ENCODE results near the gene TRIM72.
A peak's percentile ranks its signal among the peaks of the same experiment; 100 is the strongest.
"Not testable (repeated sequence)": the region's sequence is repeated elsewhere in the genome, so short reads cannot be mapped to it uniquely, and the experiment has no call there.

The TRIM72 gene

DNA sequence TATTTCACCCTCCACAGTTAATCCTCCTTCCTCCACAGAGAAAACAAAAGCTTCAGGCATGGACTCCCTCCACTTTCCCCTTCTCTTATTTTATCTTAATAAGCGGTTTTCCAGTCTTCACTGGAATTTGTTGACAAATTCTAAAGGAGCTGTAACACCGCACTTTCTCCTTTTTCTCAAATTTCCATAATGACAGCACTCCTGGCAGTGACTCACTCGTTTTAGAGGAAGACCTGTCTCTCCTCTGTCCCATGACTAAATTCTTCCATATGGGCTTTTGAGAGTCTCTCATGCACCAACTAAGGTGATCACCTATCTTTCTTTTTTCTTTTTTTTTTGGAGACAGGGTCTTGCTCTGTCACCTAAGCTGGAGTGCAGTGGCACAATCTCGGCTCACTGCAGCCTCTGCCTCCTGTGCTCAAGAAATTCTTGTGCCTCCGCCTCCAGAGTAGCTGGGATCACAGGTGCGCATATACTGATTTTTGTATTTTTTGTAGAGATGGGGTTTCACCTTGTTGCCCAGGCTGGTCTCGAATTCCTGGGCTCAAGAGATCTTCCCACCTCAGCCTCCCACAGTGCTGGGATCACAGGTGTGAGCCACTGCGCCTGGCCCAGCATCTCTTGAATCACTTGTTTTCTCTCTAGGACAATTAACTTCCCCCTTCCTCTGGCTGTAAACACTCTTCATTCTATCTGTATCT, 53.6 kb downstream of the TRIM72 start:
- Mint-ChIP-seq H3K4me3 (no peak overlapping the region), H3K27ac (peak overlapping the region; percentile 72), H3K4me1 (ENCODE audit: low read depth) (peaks cover 71% of the 10 kb centered on the region), H3K36me3 (ENCODE audit: low read depth) (peaks cover 96% of the 10 kb centered on the region), H3K27me3 (no peaks in the 10 kb centered on the region), H3K9me3 (no peaks in the 10 kb centered on the region)
- intact Hi-C loops (cut with micrococcal nuclease): loop anchor here (10.0 kb wide), 1 partner anchor 47 kb away; no protein-coding TSS in a partner anchor

DNA sequence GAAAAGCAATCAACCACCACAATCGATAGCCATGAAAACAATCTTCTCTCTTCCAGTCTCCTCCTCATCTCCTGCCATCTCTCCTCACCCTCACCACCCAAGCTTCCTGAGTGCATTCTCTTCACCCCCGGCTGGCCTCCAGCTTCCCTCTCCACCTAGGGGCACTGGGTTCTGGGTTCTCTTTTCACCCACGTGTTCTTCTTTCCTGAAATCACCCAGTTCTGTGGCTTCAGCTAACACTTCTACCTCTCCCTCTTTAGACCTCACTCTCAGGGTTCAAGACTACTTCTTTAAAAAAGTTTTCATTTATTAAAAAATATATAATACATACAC, 54.1 kb downstream of the TRIM72 start:
- H3K27ac Mint-ChIP-seq: peak overlapping the region; percentile 72
- H3K36me3 Mint-ChIP-seq (ENCODE audit: low read depth): peaks cover 96% of the 10 kb centered on the region
- H3K27me3 Mint-ChIP-seq: no peaks in the 10 kb centered on the region
- H3K4me1 Mint-ChIP-seq (ENCODE audit: low read depth): peaks cover 68% of the 10 kb centered on the region
- intact Hi-C loops (cut with micrococcal nuclease): loop anchor here (10.0 kb wide), 1 partner anchor 47 kb away; no protein-coding TSS in a partner anchor
- no peaks in the 10 kb centered on the region for H3K9me3 Mint-ChIP-seq
- H3K4me3 Mint-ChIP-seq: no peak overlapping the region

DNA sequence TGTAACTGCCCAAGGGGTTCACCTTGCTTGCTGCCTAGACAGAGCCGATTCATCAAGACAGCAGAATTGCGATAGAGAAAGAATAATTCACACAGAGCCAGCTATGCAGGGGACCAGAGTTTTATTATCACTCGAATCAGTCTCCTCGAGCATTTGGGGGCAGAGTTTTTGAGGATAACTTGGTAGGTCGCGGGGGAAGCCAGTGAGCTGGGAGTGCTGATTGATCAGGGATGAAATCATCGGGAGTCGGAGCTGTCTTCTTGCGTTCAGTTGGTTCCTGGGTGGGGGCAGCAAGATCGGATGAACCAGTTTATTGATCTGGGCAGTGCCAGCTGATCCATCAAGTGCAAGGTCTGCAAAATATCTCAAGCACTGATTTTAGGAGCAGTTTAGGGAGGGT, 55.0 kb downstream of the TRIM72 start:
- no peak overlapping the region for H3K4me3 Mint-ChIP-seq
- no peaks in the 10 kb centered on the region for H3K9me3 Mint-ChIP-seq
- H3K27ac Mint-ChIP-seq: peak overlapping the region; percentile 31
- H3K36me3 Mint-ChIP-seq (ENCODE audit: low read depth): peaks cover 97% of the 10 kb centered on the region
- peaks cover 67% of the 10 kb centered on the region for H3K4me1 Mint-ChIP-seq (ENCODE audit: low read depth)
- no peaks in the 10 kb centered on the region for H3K27me3 Mint-ChIP-seq
- intact Hi-C loops (cut with micrococcal nuclease): loop anchor here (10.0 kb wide), 1 partner anchor 46 kb away; no protein-coding TSS in a partner anchor

DNA sequence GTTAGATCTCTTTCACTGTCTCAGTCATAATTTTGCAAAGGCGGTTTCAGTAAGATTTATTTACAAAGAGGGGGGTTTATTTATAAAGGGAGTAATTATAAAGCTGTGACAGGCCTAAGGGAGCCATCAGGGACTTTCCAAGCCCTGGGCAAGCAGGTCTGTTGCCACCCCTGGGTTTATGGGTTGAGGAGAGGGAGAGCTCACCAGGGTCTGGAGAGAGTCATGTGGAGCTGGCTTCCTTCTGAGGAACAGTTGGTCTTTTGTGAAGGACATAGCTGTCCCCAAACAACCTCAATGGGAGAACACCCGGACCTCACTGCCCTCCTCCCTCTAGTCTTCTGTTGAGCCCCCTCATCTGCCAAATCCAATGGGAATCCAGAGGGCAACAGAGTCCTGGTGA, 55.6 kb downstream of the TRIM72 start:
- intact Hi-C loops (cut with micrococcal nuclease): loop anchor here (10.0 kb wide), 1 partner anchor 45 kb away; no protein-coding TSS in a partner anchor
- no peaks in the 10 kb centered on the region for H3K27me3 Mint-ChIP-seq
- no peak overlapping the region for H3K4me3 Mint-ChIP-seq
- H3K4me1 Mint-ChIP-seq (ENCODE audit: low read depth): peaks cover 62% of the 10 kb centered on the region
- H3K27ac Mint-ChIP-seq: peak overlapping the region; percentile 31
- H3K9me3 Mint-ChIP-seq: no peaks in the 10 kb centered on the region
- H3K36me3 Mint-ChIP-seq (ENCODE audit: low read depth): peaks cover 98% of the 10 kb centered on the region

DNA sequence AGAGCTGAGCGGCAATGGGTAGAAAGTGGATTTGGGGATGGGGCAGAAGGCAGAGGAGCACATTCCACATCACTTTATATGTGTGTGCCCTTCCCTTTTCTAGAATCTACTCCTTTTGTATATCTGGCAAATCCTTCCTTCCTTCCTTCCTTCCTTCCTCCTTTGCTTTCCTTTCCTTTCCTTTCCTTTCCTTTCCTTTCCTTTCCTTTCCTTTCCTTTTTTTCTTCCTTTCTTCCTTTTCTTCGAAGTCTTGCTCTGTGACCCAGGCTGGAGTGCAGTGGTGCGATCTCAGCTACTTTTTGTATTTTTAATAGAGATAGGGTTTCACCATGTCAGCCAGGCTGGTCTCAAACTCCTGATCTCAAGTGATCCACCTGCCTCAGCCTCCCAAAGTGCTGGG, 56.1 kb downstream of the TRIM72 start:
- intact Hi-C loops (cut with micrococcal nuclease): loop anchor here (10.0 kb wide), 1 partner anchor 45 kb away; no protein-coding TSS in a partner anchor
- H3K9me3 Mint-ChIP-seq, H3K27ac Mint-ChIP-seq, H3K27me3 Mint-ChIP-seq, H3K4me3 Mint-ChIP-seq: not testable (repeated sequence)
- Mint-ChIP-seq H3K36me3 (ENCODE audit: low read depth) (peaks cover 100% of the 10 kb centered on the region), H3K4me1 (ENCODE audit: low read depth) (peaks cover 64% of the 10 kb centered on the region)

DNA sequence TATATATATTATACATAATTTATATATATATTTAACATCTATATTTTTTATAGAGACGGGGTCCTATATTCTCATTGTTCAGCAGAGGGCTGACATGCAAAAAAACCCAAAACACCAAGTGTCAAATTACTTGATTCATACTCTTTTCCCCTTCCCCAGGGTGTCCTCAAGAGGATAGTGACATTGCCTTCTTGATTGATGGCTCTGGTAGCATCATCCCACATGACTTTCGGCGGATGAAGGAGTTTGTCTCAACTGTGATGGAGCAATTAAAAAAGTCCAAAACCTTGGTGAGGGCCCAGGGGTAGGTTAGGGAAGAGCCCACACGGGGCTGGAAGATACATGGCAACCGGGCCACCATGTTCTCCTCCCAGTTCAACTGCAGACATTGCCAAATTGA, 56.9 kb downstream of the TRIM72 start:
- peaks cover 100% of the 10 kb centered on the region for H3K36me3 Mint-ChIP-seq (ENCODE audit: low read depth)
- H3K4me3 Mint-ChIP-seq: no peak overlapping the region
- H3K4me1 Mint-ChIP-seq (ENCODE audit: low read depth): peaks cover 57% of the 10 kb centered on the region
- H3K27ac Mint-ChIP-seq: no peak overlapping the region
- intact Hi-C loops (cut with micrococcal nuclease): no loop called here
- no peaks in the 10 kb centered on the region for H3K27me3 Mint-ChIP-seq
- no peaks in the 10 kb centered on the region for H3K9me3 Mint-ChIP-seq

DNA sequence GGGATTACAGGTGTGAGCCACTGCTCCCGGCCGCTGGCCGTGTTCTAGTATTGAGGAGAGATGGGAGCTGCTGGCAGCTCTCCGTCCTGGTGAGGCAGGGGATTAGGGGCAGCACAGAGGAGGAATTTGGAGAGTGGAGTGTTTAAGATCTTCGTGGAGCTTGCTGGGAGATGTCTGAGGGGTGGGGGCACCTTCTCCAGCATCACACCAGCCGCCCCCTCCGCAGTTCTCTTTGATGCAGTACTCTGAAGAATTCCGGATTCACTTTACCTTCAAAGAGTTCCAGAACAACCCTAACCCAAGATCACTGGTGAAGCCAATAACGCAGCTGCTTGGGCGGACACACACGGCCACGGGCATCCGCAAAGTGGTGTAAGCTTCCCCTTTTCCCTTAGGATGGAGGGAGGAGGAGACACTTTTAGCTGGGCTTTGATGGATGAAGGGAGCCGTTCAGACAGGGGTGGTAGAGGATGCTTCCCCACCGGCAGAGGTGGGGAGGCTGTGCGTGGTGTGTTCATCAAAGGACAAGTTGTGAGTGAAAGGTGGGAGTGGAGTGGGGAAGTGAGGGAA, 57.8 kb downstream of the TRIM72 start:
- Mint-ChIP-seq H3K27ac (peak overlapping the region; percentile 16), H3K27me3 (no peaks in the 10 kb centered on the region), H3K4me1 (ENCODE audit: low read depth) (peaks cover 48% of the 10 kb centered on the region), H3K36me3 (ENCODE audit: low read depth) (peaks cover 100% of the 10 kb centered on the region), H3K9me3 (no peaks in the 10 kb centered on the region), H3K4me3 (no peak overlapping the region)
- intact Hi-C loops (cut with micrococcal nuclease): no loop called here

DNA sequence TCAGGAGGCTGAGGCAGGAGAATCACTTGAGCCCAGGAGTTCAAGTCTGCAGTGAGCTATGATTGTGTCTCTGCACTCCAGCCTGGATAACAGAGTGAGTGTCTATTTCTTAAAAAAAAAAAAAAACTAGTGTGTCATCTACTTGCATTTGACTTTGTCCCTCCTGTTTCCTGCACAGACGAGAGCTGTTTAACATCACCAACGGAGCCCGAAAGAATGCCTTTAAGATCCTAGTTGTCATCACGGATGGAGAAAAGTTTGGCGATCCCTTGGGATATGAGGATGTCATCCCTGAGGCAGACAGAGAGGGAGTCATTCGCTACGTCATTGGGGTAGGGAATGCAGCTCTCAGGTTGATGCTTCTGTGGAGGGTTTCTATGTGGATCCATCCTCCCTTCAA, 59.3 kb downstream of the TRIM72 start:
- intact Hi-C loops (cut with micrococcal nuclease): no loop called here
- no peak overlapping the region for H3K27ac Mint-ChIP-seq
- no peak overlapping the region for H3K4me3 Mint-ChIP-seq
- H3K27me3 Mint-ChIP-seq: no peaks in the 10 kb centered on the region
- H3K36me3 Mint-ChIP-seq (ENCODE audit: low read depth): peaks cover 100% of the 10 kb centered on the region
- no peaks in the 10 kb centered on the region for H3K9me3 Mint-ChIP-seq
- peaks cover 35% of the 10 kb centered on the region for H3K4me1 Mint-ChIP-seq (ENCODE audit: low read depth)

DNA sequence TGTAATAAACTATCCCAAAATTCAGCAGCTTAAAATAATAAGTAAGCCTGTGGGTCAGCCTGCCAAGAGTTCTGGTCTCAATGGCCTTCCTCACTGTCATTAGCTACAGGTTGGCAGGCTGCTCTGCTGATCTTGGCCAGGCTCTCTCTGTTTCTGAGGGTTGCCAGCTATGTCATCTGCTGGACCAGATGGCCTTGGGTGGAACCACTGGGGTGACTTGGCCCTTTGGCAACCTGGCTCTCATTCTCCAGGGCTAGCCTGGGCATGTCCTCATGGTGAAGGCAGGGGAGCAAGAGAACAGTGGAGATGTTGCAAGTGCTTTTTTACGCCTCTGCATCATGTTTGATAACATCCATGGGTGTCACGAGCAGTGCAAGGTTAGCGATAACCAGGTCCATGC, 59.8 kb downstream of the TRIM72 start:
- no peaks in the 10 kb centered on the region for H3K9me3 Mint-ChIP-seq
- no peak overlapping the region for H3K27ac Mint-ChIP-seq
- H3K36me3 Mint-ChIP-seq (ENCODE audit: low read depth): peaks cover 100% of the 10 kb centered on the region
- H3K27me3 Mint-ChIP-seq: no peaks in the 10 kb centered on the region
- H3K4me3 Mint-ChIP-seq: no peak overlapping the region
- H3K4me1 Mint-ChIP-seq (ENCODE audit: low read depth): peaks cover 35% of the 10 kb centered on the region
- intact Hi-C loops (cut with micrococcal nuclease): no loop called here

DNA sequence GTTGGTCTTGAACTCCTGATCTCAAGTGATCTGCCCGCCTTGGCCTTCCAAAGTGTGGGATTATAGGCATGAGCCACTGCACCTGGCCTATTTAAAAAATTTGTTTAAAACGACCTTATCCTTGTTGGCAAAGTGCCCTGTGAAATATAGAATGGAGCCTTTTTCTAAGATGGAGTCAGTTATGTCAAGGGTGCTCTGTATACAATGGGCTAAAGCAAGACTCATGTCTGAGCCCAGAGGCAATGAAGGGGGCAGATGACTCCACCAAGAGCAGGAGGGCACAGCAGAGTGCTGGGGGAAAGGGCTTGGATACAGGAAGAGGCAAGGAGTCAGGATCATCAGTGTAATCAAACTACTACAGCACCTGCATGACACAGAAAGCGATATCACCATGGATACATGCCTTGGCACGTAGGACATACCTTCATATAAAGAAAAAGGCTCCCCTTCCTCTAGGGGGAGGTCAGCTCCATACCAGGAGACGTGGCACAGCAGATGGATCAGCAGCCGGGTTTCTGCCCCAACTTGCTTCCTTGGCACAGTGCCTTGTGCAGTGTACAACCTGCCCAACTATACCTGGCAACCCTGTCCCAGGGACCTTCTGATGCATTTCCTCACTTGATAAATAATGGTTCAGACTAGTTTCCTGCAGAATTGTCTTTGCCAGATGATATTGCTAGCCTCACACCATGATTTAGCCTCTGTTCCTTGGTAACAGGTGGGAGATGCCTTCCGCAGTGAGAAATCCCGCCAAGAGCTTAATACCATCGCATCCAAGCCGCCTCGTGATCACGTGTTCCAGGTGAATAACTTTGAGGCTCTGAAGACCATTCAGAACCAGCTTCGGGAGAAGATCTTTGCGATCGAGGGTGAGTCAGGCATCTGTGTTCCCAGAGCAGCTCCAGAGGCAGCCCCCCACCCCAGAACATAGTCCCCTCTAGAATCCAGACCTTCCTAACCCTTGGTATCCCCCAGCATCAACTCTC, 61.2 kb downstream of the TRIM72 start:
- Mint-ChIP-seq H3K36me3 (ENCODE audit: low read depth) (peaks cover 100% of the 10 kb centered on the region), H3K27ac (no peak overlapping the region), H3K9me3 (no peaks in the 10 kb centered on the region), H3K4me1 (ENCODE audit: low read depth) (peaks cover 39% of the 10 kb centered on the region), H3K4me3 (no peak overlapping the region), H3K27me3 (no peaks in the 10 kb centered on the region)
- intact Hi-C loops (cut with micrococcal nuclease): no loop called here

DNA sequence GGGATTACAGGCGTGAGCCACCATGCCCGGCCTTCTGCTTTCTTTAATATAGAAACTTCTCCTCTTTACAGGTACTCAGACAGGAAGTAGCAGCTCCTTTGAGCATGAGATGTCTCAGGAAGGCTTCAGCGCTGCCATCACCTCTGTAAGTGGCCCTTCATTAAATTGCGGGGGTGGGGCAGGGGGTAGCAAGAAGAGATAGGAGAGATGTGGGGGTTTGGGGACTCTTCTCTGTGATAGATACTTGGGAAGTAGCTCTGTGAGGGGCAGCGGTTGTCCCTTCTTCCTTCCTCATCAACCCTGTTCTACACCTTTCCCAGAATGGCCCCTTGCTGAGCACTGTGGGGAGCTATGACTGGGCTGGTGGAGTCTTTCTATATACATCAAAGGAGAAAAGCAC, 62.7 kb downstream of the TRIM72 start:
- Mint-ChIP-seq H3K4me1 (ENCODE audit: low read depth) (peaks cover 48% of the 10 kb centered on the region), H3K27me3 (no peaks in the 10 kb centered on the region), H3K36me3 (ENCODE audit: low read depth) (peaks cover 100% of the 10 kb centered on the region), H3K27ac (no peak overlapping the region), H3K9me3 (no peaks in the 10 kb centered on the region), H3K4me3 (no peak overlapping the region)
- intact Hi-C loops (cut with micrococcal nuclease): no loop called here

DNA sequence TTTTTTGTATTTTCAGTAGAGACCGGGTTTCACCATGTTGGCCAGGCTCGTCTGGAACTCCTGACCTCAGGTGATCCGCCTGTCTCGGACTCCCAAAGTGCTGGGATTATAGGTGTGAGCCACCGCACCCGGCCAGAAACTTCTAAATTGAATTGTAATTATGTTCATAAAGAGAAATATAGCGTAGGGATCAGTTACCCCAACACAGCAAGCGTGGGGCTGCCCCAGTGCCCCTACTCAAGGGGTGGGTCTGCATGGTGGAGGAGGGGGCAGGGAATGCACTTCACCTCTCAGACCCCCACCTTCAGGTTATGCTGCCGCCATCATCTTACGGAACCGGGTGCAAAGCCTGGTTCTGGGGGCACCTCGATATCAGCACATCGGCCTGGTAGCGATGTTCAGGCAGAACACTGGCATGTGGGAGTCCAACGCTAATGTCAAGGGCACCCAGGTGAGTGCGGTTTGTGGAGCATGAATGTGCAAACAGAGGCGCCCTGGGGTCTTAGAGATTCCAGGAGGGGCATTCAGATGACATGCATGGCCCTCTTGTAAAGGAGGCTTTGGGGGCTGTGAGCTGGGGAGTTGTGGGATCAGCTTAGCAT, 63.8 kb downstream of the TRIM72 start:
- intact Hi-C loops (cut with micrococcal nuclease): no loop called here
- H3K36me3 Mint-ChIP-seq (ENCODE audit: low read depth): peaks cover 100% of the 10 kb centered on the region
- H3K4me1 Mint-ChIP-seq (ENCODE audit: low read depth): peaks cover 53% of the 10 kb centered on the region
- no peak overlapping the region for H3K27ac Mint-ChIP-seq
- H3K27me3 Mint-ChIP-seq: no peaks in the 10 kb centered on the region
- H3K9me3 Mint-ChIP-seq: no peaks in the 10 kb centered on the region
- no peak overlapping the region for H3K4me3 Mint-ChIP-seq

DNA sequence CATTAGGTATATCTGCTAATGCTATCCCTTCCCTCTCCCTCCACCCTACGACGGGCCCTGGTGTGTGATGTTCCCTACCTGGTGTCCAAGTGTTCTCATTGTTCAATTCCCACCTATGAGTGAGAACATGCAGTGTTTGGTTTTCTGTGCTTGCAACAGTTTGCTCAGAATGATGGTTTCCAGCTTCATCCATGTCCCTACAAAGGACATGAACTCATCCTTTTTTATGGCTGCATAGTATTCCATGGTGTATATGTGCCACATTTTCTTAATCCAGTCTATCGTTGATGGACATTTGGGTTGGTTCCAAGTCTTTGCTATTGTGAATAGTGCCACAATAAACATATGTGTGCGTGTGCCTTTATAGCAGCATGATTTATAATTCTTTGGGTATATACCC, 64.9 kb downstream of the TRIM72 start:
- H3K9me3 Mint-ChIP-seq: not testable (repeated sequence)

More for the DNA sequence above, 64.9 kb downstream of the TRIM72 start:
- H3K27ac Mint-ChIP-seq; H3K4me3 Mint-ChIP-seq; H3K27me3 Mint-ChIP-seq; intact Hi-C loops (cut with micrococcal nuclease): not testable (repeated sequence)
- Mint-ChIP-seq H3K4me1 (ENCODE audit: low read depth) (peaks cover 57% of the 10 kb centered on the region), H3K36me3 (ENCODE audit: low read depth) (peaks cover 100% of the 10 kb centered on the region)
